ENCODE data around the gene PLIN4.

DNA sequence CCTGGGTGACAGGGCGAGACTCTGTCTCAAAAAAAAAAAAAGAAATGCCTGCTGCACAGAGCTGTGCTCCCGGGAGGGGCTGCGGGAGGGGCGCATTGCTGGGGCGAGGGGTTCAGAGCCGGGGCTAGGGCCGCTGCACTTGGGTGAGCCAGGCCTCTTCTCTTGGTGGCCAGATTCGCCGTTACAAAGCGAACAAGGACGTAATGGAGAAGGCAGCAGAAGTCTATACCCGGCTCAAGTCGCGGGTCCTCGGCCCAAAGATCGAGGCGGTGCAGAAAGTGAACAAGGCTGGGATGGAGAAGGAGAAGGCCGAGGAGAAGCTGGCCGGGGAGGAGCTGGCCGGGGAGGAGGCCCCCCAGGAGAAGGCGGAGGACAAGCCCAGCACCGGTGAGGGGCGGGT, 19.0 kb downstream of the PLIN4 start:
- TF ChIP-seq, protein P1, sequence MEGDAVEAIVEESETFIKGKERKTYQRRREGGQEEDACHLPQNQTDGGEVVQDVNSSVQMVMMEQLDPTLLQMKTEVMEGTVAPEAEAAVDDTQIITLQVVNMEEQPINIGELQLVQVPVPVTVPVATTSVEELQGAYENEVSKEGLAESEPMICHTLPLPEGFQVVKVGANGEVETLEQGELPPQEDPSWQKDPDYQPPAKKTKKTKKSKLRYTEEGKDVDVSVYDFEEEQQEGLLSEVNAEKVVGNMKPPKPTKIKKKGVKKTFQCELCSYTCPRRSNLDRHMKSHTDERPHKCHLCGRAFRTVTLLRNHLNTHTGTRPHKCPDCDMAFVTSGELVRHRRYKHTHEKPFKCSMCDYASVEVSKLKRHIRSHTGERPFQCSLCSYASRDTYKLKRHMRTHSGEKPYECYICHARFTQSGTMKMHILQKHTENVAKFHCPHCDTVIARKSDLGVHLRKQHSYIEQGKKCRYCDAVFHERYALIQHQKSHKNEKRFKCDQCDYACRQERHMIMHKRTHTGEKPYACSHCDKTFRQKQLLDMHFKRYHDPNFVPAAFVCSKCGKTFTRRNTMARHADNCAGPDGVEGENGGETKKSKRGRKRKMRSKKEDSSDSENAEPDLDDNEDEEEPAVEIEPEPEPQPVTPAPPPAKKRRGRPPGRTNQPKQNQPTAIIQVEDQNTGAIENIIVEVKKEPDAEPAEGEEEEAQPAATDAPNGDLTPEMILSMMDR (IDR thresholded peaks at IDR 0.05) = no peak
- no peak for TF ChIP-seq ZFX (IDR thresholded peaks at IDR 0.05; ENCODE audit: borderline replicate concordance)

All from 22Rv1 (cell line).